A673 (cell line): Measurements from ENCODE around the gene PRPF6. TPM values are rescaled to one million over a fixed set of nuclear protein-coding genes. Genes with fewer than 3 reads are reported as not detected.

Experiments used
- BruUV-seq: library from RNA; stranded (reverse); fragments of 400-500 nt; replicated peaks from 2 replicates; lab custom pipeline; 2021; lab: Mats Ljungman, UMichigan
- CTCF ChIA-PET: fragments of 300-600 bp; sonication (Branson Sonifier 250); formaldehyde crosslinking; loops from one replicate; lab custom pipeline; 2022; ENCODE audit warnings: antibody characterized with exemption; lab: Charles Lee
- POLR2A ChIA-PET: fragments of 300-600 bp; sonication (Branson Sonifier 250); formaldehyde crosslinking; loops from one replicate; lab custom pipeline; 2022; ENCODE audit warnings: antibody characterized with exemption; ENCODE audit not compliant: low non-redundant PET; lab: Charles Lee
- DNase-seq: peaks from one replicate; pipeline ENCODE4 v3.0.0-alpha.2; 2015; ENCODE audit warnings: low spot score
- H3K27ac ChIP-seq: fragments of 200-600 bp; sonication (generic); 2 replicates; pipeline ENCODE4 v1.5.1; 2016; ENCODE audit warnings: mixed run types, low read depth, mild to moderate bottlenecking, mixed read lengths, antibody characterized with exemption, low read length; ENCODE audit not compliant: poor library complexity, severe bottlenecking
- H3K27me3 ChIP-seq: fragments of 200-600 bp; sonication (generic); replicated peaks from 2 replicates; pipeline ENCODE4 v1.6.1; 2017; ENCODE audit warnings: mixed run types, low read depth, mild to moderate bottlenecking, mixed read lengths, antibody characterized with exemption, low read length; ENCODE audit not compliant: insufficient read depth, poor library complexity
- H3K36me3 ChIP-seq: fragments of 200-600 bp; sonication (generic); 2 replicates; pipeline ENCODE4 v1.6.1; 2016; ENCODE audit warnings: mixed run types, mild to moderate bottlenecking, mixed read lengths, antibody characterized with exemption, low read length; ENCODE audit not compliant: insufficient read depth, poor library complexity, severe bottlenecking
- H3K4me1 ChIP-seq: fragments of 200-600 bp; sonication (generic); 2 replicates; pipeline ENCODE4 v1.6.1; 2017; ENCODE audit warnings: mixed run types, mild to moderate bottlenecking, mixed read lengths, antibody characterized with exemption, low read length; ENCODE audit not compliant: insufficient read depth, poor library complexity, severe bottlenecking
- H3K4me3 ChIP-seq: fragments of 200-600 bp; sonication (generic); 2 replicates; pipeline ENCODE4 v1.5.1; 2016; ENCODE audit warnings: low read depth, mixed run types, mild to moderate bottlenecking, mixed read lengths, low read length; ENCODE audit not compliant: poor library complexity, severe bottlenecking
- H3K9me3 ChIP-seq: fragments of 200-600 bp; sonication (generic); 2 replicates; pipeline ENCODE4 v1.6.1; 2016; ENCODE audit warnings: mixed run types, low read depth, mild to moderate bottlenecking, mixed read lengths, antibody characterized with exemption, low read length; ENCODE audit not compliant: poor library complexity, severe bottlenecking
- EZH2 ChIP-seq: fragments of 200-600 bp; sonication (generic); IDR thresholded peaks from 2 replicates; pipeline ENCODE4 v1.6.1; 2017; ENCODE audit warnings: borderline replicate concordance, low read depth, mild to moderate bottlenecking, mixed read lengths, antibody characterized with exemption, low read length; ENCODE audit not compliant: poor library complexity, severe bottlenecking
- intact Hi-C: fragments of 100-400 bp; cut with micrococcal nuclease; formaldehyde crosslinking; loops from one replicate; pipeline ENCODE4 v1.10.0; 2022; ENCODE audit not compliant: unreplicated experiment
- total RNA-seq: library from RNA; stranded (reverse); gene quantifications from 2 replicates; pipeline ENCODE4 v1.2.3, GENCODE V29; 2021
- TF ChIP-seq, protein P1 (sequence below): fragments of 300-800, 200-600 bp; sonication (generic); conservative IDR thresholded peaks from 2 replicates; pipeline ENCODE4 v1.5.1; 2017; ENCODE audit warnings: low read depth, mild to moderate bottlenecking, antibody characterized with exemption, low read length, moderate library complexity, mixed read lengths

The PRPF6 gene
- total RNA-seq, 1 experiment from 2014 or later = 86.3 TPM

DNA sequence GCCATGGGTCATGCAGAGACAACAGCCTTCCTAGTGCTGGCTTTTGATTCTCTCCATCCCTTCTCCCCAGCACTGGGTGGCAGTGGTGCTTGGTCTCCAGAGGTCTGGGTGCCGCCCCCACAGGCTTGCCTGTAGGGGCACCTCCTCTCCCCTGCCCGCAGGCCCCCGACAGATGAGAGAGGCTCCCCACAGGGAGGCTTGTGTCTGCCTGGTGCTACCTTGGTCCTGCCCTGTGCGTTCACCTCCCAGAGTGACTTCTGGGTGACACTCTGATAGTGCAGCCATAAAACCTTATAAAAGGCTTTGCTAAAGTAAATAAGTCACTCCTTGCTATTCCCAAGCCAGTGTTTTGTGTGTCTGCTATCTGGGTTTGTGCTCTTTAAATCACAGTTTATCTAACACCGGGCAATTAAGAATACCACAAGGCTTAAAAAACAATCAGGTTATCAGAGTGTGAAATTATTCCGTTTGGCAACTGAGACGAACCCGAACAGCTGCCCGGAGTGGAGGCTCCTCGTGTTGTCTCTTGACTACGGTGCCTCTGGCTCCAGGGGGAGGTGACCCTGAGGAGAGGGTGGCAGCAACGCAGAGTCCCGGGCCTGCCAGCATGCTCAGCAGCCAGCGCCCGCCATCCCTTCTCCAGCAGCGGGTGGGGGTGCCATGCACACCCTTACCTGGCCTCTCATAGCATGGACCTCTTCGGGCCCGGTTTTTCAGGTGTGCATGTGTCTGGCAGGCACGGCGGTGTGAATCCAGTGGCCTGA lies 49.6 kb downstream of the PRPF6 start:
- no TSS peak for BruUV-seq
- ChIA-PET POLR2A (no interaction called here), CTCF (no interaction called here)
- no peak overlapping the region for H3K4me3 ChIP-seq
- no peaks in the 10 kb centered on the region for H3K4me1 ChIP-seq
- no peak overlapping the region for H3K27ac ChIP-seq
- no peak for DNase-seq
- H3K27me3 ChIP-seq = no peaks in the 10 kb centered on the region
- H3K9me3 ChIP-seq = no peaks in the 10 kb centered on the region
- H3K36me3 ChIP-seq = peaks cover 25% of the 10 kb centered on the region
- TF ChIP-seq EZH2 = no peak
- TF ChIP-seq, protein P1, sequence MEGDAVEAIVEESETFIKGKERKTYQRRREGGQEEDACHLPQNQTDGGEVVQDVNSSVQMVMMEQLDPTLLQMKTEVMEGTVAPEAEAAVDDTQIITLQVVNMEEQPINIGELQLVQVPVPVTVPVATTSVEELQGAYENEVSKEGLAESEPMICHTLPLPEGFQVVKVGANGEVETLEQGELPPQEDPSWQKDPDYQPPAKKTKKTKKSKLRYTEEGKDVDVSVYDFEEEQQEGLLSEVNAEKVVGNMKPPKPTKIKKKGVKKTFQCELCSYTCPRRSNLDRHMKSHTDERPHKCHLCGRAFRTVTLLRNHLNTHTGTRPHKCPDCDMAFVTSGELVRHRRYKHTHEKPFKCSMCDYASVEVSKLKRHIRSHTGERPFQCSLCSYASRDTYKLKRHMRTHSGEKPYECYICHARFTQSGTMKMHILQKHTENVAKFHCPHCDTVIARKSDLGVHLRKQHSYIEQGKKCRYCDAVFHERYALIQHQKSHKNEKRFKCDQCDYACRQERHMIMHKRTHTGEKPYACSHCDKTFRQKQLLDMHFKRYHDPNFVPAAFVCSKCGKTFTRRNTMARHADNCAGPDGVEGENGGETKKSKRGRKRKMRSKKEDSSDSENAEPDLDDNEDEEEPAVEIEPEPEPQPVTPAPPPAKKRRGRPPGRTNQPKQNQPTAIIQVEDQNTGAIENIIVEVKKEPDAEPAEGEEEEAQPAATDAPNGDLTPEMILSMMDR = no peak
- intact Hi-C loops = no loop called here

DNA sequence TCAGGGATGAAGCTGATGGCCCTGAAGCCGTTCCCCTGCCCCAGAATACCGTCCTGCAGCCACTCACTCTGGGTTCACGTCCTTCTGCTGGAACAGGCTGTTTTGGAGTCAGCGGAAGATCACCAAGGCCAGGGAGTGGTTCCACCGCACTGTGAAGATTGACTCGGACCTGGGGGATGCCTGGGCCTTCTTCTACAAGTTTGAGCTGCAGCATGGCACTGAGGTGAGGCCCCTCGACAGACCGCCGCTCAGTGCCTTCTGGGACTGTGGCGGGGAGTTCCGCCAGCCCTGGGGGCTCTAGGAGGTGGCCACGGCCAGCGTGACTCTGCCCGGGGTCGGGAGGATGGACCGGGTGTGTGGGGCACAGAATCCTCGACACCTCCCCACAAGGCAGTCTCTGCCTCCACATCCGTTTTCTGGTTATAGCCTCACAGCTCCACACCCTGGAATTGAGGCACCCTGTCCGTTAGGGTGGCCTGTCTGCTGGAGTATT lies 50.9 kb downstream of the PRPF6 start:
- ChIA-PET CTCF (no interaction called here), POLR2A (no interaction called here)
- no peaks in the 10 kb centered on the region for H3K4me1 ChIP-seq
- H3K4me3 ChIP-seq = no peak overlapping the region
- peaks cover 14% of the 10 kb centered on the region for H3K36me3 ChIP-seq
- no TSS peak for BruUV-seq
- H3K27me3 ChIP-seq = no peaks in the 10 kb centered on the region
- DNase-seq = no peak
- no peaks in the 10 kb centered on the region for H3K9me3 ChIP-seq
- intact Hi-C loops = no loop called here
- TF ChIP-seq, protein P1 = no peak
- no peak for TF ChIP-seq EZH2
- H3K27ac ChIP-seq = no peak overlapping the region

DNA sequence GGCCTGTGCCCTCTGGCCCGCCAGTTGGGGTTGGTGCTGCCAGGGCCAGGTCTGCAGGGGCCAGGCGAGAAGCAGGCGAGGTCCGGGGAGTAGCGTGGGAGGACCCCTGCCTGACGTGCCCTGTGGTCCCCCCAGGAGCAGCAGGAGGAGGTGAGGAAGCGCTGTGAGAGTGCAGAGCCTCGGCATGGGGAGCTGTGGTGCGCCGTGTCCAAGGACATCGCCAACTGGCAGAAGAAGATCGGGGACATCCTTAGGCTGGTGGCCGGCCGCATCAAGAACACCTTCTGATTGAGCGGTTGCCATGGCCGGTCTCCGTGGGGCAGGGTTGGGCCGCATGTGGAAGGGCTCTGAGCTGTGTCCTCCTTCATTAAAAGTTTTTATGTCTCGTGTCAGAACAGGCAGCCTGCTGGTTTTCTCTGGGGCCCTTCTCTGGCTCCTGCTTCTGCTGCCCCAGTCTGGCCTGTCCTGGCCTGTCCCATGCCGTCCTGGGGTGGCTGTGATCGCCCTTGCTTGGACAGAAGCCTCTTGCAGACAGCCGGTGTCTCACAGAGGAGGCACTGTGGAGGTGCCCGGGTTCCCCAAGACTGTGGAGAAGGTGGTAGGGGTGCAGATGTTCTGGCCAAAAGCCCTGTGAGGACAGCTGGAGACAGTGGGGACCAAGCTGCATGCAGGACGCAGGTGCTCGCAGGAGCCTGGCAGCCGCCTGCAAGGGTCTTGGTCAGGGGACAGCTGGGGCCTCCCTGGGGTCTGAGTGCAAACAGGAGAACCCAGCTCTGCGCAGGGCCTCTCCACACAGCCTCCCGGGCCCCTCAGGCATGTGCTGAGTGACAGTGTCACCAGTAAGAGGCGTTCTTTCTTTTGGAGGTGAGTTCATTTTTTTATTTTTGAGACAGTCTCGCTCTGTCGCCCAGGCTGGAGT lies 52.0 kb downstream of the PRPF6 start:
- no peaks in the 10 kb centered on the region for H3K4me1 ChIP-seq
- H3K27ac ChIP-seq = no peak overlapping the region
- H3K9me3 ChIP-seq = no peaks in the 10 kb centered on the region
- peaks cover 8% of the 10 kb centered on the region for H3K36me3 ChIP-seq
- H3K27me3 ChIP-seq = peaks cover 6% of the 10 kb centered on the region
- DNase-seq = no peak
- intact Hi-C loops = no loop called here
- POLR2A ChIA-PET = no interaction called here
- no peak for TF ChIP-seq EZH2
- TF ChIP-seq, protein P1 = no peak
- no TSS peak for BruUV-seq
- CTCF ChIA-PET = no interaction called here
- H3K4me3 ChIP-seq = no peak overlapping the region
